ENCODE results near the gene ADM5.
A peak's percentile ranks its signal among the peaks of the same experiment; 100 is the strongest.

Gene ADM5, protein sequence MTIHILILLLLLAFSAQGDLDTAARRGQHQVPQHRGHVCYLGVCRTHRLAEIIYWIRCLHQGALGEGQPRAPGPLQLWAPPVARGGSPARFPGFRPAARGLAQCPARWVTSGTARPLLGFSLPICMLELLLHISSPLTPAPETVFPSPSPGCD

DNA sequence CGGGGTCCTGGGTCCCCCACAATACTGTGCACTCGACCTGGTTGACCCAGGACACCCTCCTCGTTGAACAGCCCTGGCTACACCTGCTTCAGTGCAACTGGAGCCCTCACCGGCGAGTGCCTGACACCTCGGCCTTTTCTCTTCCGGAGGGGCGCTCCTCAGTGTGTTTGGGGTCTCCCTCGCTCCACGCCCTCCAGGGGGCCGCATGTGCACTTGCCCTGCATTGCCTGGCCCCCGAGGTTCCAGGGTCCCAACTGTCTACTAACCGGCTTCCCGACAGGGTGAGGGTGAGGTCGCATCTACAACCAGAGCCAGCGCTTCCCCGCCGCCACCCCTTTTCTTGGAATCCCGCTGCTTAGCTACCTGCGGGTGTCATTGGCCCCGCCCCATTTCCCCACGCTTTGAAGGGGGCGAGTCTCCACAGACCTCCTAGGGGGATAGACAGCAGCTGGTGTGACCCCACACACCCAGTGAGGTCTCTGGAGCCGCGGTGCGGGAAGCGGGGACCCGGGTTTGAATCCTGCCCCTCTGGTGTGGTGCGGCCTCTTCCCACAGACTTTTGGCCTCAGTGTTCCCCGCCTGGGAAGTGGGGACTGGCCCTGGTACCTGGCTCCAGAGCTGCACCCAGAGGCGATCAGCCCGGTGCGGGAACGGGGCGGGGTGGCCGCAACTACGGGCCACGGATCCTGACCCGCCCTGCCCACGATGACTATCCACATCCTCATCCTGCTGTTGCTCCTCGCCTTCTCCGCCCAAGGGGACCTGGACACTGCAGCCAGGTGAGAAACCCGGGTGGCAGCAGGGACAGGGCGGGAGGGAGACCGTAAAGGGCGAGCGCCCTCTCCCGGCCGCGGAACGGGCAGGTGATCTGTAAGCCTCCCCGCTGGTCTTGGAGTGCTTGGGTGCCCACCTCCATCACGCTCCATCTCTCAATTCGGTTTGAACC, at the start of gene ADM5:
TSS of gene ADM5 (plus strand) at position 462 of the 946 bp plus-strand sequence. CDS start at position 706, 244 bp downstream.
- peak; percentile 31 for DNase-seq

DNA sequence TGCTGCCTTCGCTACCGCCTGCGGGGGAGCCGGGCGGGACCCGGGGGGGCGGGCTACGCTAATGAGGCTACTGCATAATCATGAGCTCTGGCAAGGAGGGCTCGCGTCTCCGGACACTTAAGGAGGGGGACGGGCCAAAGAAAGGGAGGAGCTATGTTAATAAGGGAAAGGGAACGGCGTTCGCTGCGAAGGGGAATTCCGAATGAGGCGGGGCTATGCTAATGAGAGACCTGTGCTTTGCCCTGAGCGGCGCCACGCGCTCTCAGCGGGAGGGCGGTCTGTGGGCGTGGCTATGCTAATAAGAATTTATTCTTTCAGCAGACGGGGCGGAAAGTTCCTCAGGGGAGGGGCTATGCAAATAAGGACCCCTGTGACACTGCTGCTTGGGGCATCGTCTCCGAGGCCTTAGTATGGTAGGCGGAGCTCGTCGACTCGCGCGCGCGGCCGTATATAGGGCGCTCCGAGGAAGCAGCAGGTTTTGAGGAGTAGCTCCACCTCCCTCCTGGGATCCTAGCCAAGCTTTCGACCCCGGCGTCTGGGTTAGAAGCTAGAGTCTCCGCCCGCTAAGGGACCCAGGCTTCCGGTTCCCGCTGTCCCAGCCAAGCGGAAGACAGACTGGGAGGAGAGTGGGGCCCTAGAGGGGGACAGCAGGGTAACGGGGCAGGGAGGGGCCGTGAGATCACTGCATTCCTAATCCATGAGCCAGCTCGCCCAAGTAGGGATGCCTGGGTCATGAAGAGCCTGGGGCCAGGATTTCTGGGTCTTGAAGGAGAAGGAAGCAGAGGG, 49.1 kb upstream of the ADM5 start, which contains the start of gene RRAS:
TSS of gene RRAS (minus strand) at position 31 of the 786 bp plus-strand sequence. CDS start 45 bp downstream, outside the sequence.
- DNase-seq: peak; percentile 97

DNA sequence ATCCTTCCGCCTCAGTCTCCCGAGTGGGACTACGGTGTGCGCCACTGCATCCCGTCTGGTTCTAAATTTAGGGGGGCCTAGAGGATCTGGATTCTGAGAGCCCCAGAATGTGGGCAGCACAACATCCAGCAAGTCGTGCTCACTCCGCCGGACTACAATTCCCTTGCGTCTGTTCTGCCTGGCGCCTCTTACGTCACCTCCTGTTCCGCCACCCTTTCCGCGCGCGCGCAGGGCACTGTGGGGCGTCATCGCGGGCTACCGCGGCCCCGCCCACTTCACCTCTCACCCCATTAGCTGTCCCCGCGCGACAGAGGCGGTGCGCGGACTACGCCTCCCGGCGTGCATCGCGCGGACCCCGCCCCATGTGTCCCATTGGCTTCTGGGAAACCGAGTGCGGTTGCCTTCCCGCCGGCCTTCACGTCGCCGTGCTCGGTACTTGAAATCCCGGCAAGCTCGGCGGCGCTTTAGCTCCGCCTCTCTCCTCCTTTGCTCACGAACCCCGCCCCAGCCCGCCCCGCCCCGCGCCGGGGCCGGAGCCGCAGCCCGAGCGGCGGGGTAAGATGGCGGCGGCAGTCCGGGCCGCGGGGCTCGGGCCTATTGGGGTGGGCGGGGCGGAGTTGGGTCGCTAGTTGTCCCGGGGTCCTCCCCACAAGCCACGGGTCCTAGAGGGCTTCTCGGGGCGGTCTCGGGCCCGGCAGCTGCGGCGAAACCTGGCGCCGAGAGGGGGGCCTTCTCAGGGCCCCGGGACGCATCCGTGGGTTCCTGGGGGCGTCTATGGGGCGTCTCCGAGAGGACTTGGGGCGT, 47.5 kb upstream of the ADM5 start, which contains the start of gene SCAF1:
TSS of gene SCAF1 (plus strand) at position 522 of the 804 bp plus-strand sequence. CDS start 2,818 bp downstream, outside the sequence.
- peak; percentile 97 for DNase-seq

DNA sequence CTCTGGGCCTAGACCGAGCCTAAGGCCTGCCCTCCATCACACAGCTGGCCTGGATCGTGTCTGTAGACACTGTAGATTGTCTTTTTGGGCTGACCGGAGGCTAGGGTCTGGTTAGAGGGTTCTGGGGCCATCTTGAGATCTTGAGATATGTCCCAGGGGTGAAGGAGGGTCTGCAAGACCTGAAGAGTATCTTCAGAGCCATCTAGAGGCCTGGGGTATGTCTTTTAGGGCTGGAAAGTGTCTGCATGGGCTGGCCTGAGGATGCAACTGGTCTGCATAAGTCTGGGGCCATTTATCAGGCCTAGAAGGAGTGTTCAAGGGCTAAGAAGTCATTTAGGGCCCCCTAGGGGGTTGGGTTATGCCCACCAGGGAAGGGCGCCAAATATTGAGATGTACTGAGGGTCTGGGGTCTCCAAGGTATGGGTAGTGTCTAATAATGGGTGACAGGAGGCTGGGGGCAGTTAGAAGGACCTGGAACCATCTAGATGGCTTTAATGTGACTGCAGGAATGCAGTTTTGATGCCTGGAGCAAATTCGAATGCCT, 46.8 kb upstream of the ADM5 start:
- no peak for DNase-seq

DNA sequence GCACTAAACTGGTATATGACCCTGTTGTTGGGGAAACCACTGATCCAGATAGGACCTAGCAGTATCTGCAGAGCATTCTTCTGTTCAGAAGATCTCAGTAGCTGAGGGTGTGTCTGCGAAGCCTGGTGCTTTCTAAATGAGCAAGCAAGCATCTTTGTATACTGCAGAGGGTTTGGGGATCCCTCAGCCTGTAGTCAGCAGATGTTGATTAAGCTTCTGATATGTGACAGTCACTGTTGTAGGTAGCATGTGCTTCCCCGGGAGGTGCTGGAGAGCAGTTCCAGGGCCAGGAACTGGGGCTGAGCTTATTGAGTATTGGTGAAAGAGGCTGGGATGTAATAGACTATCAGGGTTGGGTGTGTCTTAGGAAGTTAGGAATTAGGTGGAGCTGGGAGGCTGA, 45.9 kb upstream of the ADM5 start:
- DNase-seq: no peak

DNA sequence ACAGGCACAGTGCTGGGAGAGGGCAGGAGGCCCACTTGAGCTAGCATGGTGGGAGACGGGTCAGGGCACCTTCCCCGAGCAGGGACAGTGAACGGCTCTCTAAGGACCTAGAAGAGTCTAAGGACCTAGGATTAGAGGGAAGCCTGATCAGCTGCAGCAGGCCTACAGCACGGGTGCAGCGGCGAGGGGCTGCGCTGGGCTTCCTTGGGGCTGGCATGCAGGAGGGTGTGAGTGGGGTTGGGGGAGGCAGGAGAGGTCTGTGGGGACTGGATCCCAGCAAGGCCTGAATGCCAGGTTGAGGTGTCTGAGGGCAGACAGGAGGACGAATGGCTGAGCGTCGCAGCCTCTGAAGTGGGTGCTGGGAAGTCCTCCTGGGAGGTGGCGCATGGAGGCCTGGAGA, 43.8 kb upstream of the ADM5 start:
- DNase-seq: no peak

DNA sequence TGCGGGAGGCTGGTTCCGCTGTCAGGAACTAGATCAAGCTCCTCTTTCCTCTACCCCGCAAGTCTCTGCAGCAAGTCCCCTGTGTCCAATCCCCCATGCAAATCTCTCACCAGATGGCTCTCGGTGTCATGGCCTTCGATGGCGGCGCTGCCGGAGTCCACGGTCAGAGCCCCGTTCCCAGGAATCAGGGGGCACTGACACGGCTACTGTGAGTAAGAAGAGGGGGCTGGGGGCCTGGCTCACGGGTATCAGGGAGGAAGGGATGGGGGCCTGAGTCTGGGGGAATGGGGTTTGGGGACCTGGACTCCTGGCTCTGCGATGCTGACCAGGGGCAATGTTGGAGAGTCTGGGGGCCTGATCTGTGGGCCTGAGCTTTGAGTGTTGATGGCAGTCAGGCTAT, 43.4 kb upstream of the ADM5 start:
- DNase-seq: no peak

DNA sequence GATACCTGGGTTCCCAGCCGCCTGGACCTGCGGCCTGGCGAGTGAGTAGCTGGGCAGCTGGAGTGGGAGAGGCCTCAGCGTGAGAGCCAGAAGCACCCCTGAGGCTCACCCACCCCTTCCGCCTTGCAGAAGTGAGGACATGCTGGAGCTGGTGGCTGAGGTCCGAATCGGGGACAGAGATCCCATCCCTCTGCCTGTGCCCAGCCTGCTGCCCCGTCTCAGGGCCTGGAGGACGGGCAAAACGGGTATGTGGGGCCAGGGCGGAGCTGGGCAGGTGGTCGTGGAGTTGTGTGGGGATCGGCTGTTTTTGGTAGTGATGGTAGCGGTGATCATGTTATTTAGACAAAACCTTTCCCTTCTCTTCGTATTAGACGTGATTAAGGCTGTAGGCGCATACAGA, 42.8 kb upstream of the ADM5 start:
- no peak for DNase-seq

DNA sequence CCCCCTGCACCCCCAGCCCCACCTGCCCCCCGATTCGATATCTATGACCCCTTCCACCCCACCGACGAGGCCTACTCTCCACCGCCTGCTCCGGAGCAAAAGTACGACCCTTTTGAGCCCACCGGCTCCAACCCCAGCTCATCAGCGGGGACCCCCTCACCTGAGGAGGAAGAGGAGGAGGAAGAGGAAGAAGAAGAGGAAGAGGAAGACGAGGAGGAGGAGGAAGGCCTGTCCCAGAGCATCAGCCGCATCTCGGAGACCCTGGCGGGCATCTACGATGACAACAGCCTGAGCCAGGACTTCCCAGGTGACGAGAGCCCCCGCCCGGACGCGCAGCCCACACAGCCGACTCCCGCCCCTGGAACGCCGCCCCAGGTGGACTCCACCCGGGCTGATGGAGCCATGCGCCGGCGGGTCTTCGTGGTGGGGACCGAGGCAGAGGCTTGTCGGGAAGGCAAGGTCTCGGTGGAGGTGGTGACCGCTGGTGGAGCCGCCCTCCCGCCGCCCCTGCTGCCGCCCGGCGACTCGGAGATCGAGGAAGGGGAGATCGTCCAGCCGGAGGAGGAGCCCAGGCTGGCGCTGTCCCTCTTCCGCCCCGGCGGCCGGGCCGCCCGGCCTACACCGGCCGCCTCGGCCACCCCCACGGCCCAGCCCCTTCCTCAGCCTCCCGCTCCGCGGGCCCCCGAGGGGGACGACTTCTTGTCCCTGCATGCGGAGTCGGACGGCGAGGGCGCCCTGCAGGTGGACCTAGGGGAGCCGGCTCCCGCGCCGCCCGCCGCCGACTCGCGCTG, 38.2 kb upstream of the ADM5 start:
- DNase-seq: no peak

DNA sequence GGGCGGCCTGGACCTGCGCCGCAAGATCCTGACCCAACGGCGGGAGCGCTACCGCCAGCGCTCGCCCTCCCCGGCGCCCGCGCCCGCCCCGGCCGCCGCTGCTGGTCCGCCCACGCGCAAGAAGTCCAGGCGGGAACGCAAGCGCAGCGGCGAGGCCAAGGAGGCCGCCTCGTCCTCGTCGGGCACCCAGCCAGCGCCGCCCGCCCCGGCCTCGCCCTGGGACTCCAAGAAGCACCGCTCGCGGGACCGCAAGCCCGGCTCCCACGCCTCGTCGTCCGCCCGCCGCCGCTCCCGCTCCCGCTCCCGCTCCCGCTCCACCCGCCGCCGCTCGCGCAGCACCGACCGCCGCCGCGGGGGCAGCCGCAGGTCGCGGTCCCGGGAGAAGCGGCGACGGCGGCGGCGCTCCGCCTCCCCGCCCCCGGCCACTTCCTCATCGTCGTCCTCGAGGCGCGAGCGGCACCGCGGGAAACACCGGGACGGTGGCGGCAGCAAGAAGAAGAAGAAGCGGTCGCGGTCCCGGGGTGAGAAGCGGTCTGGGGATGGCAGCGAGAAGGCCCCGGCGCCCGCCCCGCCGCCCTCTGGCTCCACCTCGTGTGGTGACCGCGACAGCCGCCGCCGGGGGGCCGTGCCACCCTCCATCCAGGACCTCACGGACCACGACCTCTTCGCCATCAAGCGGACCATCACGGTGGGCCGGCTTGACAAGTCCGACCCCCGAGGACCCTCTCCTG, 37.4 kb upstream of the ADM5 start:
- DNase-seq: no peak

DNA sequence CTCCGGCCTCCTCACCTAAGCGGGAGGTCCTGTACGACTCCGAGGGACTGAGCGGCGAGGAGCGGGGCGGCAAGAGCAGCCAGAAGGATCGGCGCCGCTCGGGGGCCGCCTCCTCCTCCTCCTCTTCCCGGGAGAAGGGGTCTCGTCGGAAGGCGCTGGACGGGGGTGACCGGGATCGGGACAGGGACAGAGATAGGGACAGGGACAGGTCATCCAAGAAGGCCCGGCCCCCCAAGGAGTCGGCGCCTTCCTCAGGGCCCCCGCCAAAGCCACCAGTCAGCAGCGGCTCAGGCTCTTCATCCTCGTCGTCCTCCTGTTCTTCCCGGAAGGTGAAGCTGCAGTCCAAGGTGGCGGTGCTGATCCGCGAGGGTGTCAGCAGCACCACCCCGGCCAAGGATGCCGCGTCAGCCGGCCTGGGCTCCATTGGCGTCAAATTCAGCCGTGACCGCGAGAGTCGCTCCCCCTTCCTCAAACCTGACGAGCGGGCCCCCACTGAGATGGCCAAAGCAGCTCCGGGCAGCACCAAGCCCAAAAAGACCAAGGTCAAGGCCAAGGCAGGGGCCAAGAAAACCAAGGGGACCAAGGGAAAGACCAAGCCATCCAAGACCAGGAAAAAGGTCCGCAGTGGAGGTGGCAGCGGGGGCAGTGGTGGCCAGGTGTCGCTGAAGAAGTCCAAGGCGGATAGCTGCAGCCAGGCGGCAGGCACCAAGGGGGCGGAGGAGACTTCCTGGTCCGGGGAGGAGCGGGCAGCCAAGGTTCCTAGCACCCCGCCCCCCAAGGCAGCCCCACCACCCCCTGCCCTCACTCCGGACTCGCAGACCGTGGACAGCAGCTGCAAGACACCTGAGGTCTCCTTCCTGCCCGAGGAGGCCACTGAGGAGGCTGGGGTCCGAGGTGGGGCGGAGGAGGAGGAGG, 36.6 kb upstream of the ADM5 start:
- no peak for DNase-seq

DNA sequence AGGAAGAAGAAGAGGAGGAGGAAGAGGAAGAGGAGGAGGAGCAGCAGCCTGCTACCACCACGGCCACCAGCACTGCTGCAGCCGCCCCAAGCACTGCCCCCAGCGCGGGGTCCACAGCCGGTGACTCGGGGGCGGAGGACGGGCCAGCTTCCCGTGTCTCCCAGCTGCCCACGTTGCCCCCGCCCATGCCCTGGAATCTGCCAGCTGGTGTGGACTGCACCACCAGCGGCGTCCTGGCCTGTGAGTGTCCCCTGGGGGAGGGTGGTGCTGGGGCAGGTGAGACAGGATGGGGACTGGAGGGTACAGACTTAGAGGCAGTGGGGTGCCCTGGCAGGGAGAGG, 36.0 kb upstream of the ADM5 start:
- no peak for DNase-seq

DNA sequence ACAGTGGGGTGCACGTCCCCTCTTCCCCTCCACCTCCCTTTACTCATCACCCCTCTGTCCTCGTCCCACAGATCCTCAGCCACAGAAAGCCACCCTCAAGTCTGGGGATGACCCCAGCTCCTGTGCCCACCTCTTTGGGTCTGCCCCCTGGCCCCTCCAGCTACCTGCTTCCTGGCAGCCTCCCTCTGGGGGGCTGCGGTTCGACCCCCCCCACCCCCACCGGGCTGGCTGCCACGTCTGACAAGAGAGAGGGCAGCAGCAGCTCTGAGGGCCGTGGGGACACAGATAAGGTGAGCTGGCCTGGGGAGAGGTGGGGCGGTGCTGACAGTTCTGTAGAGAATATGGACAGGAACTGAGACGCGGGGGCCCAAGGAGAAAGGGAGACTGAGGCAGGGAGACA, 34.8 kb upstream of the ADM5 start:
- DNase-seq: no peak

DNA sequence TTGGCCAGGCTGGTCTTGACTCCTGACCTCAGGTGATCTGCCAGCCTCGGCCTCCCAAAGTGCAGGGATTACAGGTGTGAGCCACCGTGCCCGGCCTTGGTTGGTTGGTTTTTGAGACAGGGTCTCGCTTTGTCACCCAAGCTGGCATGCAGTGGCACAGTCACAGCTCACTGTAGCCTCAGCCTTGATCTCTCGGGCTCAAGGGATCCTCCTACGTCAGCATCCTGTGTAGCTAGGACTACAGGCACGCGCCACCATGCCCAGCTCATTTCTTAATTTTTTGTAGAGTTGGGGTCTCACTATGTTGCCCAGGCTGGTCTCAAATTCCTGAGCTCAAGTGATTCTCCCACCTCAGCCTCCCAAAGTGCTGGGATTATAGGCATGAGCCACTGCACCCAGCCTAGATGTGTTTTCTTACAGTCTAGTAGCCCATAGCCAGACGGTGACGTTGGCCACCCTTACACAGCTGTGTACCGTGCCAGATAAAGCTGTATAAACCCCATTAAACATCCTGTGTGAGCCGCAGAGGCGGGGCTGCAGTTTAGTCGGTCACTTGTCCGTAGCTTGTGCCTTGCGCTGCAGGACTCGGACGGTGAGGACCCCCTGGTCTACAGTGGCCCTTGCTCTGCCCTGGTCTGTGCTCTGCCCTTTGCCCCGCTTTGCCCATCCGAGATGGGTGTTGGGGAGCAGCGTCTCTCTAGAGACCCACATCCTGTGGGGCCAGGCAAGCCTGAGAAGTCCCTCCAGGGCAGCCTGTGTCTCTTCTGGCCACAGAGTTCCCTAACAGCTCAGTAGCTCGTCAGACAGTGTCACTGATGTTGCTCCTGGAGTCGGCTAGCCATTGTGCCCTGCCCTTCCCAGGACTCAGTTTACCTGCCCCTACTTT, 33.6 kb upstream of the ADM5 start:
- no peak for DNase-seq

DNA sequence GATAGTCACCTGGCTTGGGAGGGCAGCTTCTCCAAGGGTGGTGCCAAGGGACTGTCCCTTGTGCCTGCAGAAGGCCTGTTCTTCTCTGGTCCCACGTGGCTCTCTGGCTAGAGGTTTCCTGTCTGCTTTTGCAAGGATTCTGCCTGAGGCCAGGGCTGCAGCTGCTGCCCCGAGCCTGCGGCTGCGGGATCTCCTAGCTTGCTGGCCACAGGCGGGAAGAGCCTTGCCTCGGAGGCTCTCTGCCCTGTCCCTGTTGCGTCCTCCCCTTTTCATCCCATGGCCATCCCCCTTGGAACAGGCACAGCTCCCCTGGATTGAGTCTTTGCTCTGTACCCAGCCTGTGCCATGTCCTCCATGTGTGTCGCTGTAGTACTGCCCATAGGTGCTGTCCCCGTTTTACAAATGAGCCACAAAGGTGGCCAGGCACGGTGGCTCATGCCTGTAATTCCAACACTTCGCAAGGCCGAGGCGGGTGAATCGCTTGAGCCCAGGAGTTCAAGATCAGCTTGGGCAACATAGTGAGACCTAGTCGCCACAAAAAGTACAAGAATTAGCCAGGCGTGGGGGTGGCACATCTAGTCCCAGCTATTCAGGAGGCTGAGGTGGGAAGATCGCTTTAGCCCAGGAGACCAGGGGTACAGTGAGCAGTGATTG, 32.8 kb upstream of the ADM5 start:
- DNase-seq: no peak

DNA sequence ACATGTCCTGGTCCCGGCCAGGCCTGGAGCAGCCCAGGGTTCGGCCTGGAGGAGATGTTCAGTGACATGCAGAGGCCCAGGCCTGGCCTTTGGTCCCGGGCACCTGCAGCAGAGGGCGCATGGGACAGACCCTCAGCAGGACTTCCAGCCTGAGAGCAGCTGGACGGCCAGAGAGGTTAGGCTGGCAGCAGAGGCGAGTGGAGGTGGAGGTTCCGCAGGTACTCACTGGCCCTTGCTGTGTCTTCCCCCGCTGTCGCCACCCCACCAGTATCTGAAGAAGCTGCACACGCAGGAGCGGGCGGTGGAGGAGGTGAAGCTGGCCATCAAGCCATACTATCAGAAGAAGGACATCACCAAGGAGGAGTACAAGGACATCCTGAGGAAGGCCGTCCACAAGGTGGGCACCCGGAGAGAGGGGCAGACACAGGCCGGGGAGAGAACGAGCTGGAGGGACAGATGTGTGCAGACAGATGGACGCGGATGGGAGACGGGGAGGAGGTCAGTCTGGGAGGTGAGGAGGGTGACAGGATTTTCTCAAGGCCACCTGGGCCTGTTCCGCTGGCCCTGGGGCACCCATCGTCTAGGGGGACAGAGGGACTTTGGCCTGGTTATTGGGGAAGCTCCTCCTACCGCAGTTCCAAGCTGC, 31.8 kb upstream of the ADM5 start:
- no peak for DNase-seq

DNA sequence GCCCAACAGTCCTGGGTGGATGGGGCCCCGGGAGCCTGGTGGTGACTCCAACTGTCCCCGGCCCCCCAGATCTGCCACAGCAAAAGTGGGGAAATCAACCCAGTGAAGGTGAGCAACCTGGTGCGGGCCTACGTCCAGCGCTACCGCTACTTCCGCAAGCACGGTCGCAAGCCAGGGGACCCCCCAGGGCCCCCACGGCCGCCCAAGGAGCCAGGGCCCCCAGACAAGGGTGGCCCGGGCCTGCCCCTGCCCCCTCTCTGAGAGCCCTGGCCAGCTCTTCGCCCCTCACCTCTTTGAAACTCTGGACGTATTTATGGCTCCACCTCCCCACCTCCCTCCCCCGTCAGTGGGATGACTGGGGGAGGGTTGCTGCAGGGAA, 31.3 kb upstream of the ADM5 start:
- no peak for DNase-seq
